HG02623 (cell line): ENCODE data around the gene IL4.
"Not testable (repeated sequence)": the region's sequence is repeated elsewhere in the genome, so short reads cannot be mapped to it uniquely, and the experiment has no call there.

Source experiments
- ATAC-seq: cut with Tn5 transposase; IDR thresholded peaks from one replicate; pipeline ENCODE4 v1.9.1; 2021; ENCODE audit warnings: moderate library complexity; ENCODE audit not compliant: unreplicated experiment

The IL4 gene

GRCh38 chr5:132689513-132689912 lies 15.7 kb downstream of the IL4 start:
- no peak for ATAC-seq

GRCh38 chr5:132690156-132690555 lies 16.4 kb downstream of the IL4 start:
- no peak for ATAC-seq

- ATAC-seq: not testable (repeated sequence)
Observed at GRCh38 chr5:132691755-132692631, 18.2 kb downstream of the IL4 start.

- ATAC-seq: no peak
Observed at GRCh38 chr5:132692632-132692967, 18.8 kb downstream of the IL4 start.

GRCh38 chr5:132695956-132696355 lies 22.2 kb downstream of the IL4 start:
- no peak for ATAC-seq

GRCh38 chr5:132704875-132705274 lies 31.1 kb downstream of the IL4 start:
- ATAC-seq: no peak

- ATAC-seq: no peak
Observed at GRCh38 chr5:132708645-132709044, 34.9 kb downstream of the IL4 start.

GRCh38 chr5:132714456-132715307 lies 40.9 kb downstream of the IL4 start:
- no peak for ATAC-seq

GRCh38 chr5:132718544-132719312 lies 44.9 kb downstream of the IL4 start:
- ATAC-seq: no peak

GRCh38 chr5:132725745-132726144 lies 52.0 kb downstream of the IL4 start:
- no peak for ATAC-seq

- ATAC-seq: no peak
Observed at GRCh38 chr5:132729896-132730295, 56.1 kb downstream of the IL4 start.
